ENCODE measurements around the gene IL33.

- no peak for TF ChIP-seq CTCF (IDR thresholded peaks at IDR 0.05)
- TF ChIP-seq EP300 (IDR thresholded peaks at IDR 0.05), result no peak
Measured at GRCh38 chr9:6247266-6247665, 31.7 kb downstream of the IL33 start.

All from tibial nerve (tissue), 4 donors.